ENCODE results near the gene TMEM245. TPM values are rescaled to one million over a fixed set of nuclear protein-coding genes. Genes with fewer than 3 reads are reported as not detected.
A peak's percentile ranks its signal among the peaks of the same experiment; 100 is the strongest.

The TMEM245 gene
- total and polyA plus RNA-seq, 2 experiments from 2014 or later: 20.8 to 30.2 TPM

- H3K27me3 ChIP-seq (replicated peaks; ENCODE audit: insufficient read depth): no peaks in the 10 kb centered on the region
- peaks cover 41% of the 10 kb centered on the region for H3K4me1 ChIP-seq (ENCODE audit: insufficient read depth)
- H3K79me2 ChIP-seq (ENCODE audit: insufficient read depth): no peaks in the 10 kb centered on the region
- no peaks in the 10 kb centered on the region for H3K9me2 ChIP-seq (ENCODE audit: insufficient read depth)
- no peak overlapping the region for H3K9ac ChIP-seq
- 87 to 90% methylated on average over 4 of the region's 4 CpGs for WGBS, 2 experiments (ENCODE audit: low coverage in 1 of 2, low lambda C conversion rate in 2 of 2, missing lambda C conversion rate in 2 of 2)
- no peak overlapping the region for H3K27ac ChIP-seq
- no peak overlapping the region for H3K4me3 ChIP-seq
- DNase-seq: no peak
- H3F3A ChIP-seq (ENCODE audit: insufficient read depth): peaks cover 29% of the 10 kb centered on the region
- H2AFZ ChIP-seq: no peak overlapping the region
- TF ChIP-seq EZH2phosphoT487 (IDR thresholded peaks at IDR 0.05; ENCODE audit: insufficient read depth, low read depth) (no peak), EZH2 (IDR thresholded peaks at IDR 0.05; ENCODE audit: insufficient read depth, poor library complexity, severe bottlenecking) (no peak)
- peaks cover 10% of the 10 kb centered on the region; the same call in 1 of the 2 replicates for H3K36me3 ChIP-seq (ENCODE audit: low read depth)
- no peak overlapping the region for H3K4me2 ChIP-seq (ENCODE audit: unreplicated experiment)
- no peaks in the 10 kb centered on the region for H3K9me3 ChIP-seq (ENCODE audit: low read depth)
- in situ Hi-C loops (cut with MboI): no loop called here
- no peaks in the 10 kb centered on the region for H4K20me1 ChIP-seq (ENCODE audit: insufficient read depth)
Measured at GRCh38 chr9:109037946-109038715, 81.6 kb downstream of the TMEM245 start.

DNA sequence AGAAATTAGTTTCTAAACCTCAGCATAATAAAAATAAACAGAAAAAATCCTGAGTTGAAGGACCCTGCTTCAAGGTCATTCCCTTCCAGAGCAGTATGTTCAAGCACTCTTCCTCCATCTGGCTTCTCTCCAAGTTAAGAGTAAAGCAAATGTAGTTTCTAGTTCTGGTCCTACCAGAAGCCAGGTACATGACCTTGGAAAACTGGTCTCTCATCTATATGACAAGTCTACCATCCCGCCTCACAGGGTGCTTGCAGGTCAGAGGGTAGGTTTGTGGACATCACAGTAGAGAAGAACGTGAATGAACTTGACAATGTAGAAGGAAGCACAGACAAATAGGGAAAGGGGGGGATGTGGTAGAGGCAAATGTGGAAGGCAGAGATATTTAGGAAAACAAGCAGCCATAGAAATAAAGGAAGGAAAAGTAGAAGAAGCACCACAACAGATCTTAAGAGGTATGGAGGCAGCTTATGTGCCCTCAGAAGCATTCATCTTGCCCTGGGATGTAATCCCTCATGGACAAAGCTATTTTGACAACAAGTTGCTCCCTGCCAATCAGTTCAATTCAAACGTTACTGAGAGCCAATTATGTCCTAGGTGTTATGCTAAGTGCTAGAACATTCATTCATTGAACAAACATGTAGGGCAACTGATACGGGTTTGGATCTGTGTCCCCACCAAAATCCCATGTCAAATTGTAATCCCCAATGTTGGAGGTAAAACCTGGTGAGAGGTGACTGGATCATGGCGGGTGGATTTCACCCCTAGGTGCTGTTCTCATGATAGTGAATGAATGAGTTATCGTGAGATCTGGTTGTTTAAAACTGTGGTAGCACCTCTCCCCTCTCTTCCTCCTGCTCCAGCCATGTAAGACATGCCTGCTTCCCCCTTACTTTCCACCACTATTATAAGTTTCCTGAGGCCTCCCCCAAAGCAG is 82.7 kb downstream of the TMEM245 start:
- TF ChIP-seq EZH2 (IDR thresholded peaks at IDR 0.05; ENCODE audit: insufficient read depth, poor library complexity, severe bottlenecking) (no peak), EZH2phosphoT487 (IDR thresholded peaks at IDR 0.05; ENCODE audit: insufficient read depth, low read depth) (no peak)
- Histone ChIP-seq H4K20me1 (ENCODE audit: insufficient read depth) (no peaks in the 10 kb centered on the region), H3K27me3 (replicated peaks; ENCODE audit: insufficient read depth) (no peaks in the 10 kb centered on the region), H3K4me3 (no peak overlapping the region), H3K9ac (no peak overlapping the region), H3K9me3 (ENCODE audit: low read depth) (no peaks in the 10 kb centered on the region), H3K79me2 (ENCODE audit: insufficient read depth) (no peaks in the 10 kb centered on the region), H3K36me3 (ENCODE audit: low read depth) (peaks cover 1% of the 10 kb centered on the region; the same call in 1 of the 2 replicates), H3F3A (ENCODE audit: insufficient read depth) (peaks cover 29% of the 10 kb centered on the region), H3K9me2 (ENCODE audit: insufficient read depth) (no peaks in the 10 kb centered on the region), H3K27ac (peak overlapping the region; percentile 43; the same call in 1 of the 2 replicates), H3K4me1 (ENCODE audit: insufficient read depth) (peaks cover 41% of the 10 kb centered on the region), H3K4me2 (ENCODE audit: unreplicated experiment) (peak overlapping the region; percentile 45), H2AFZ (no peak overlapping the region)
- no peak for DNase-seq
- in situ Hi-C loops (cut with MboI): no loop called here
- WGBS, 2 experiments (ENCODE audit: low coverage in 1 of 2, low lambda C conversion rate in 2 of 2, missing lambda C conversion rate in 2 of 2): 77 to 81% methylated on average over 6 of the region's 6 CpGs

DNA sequence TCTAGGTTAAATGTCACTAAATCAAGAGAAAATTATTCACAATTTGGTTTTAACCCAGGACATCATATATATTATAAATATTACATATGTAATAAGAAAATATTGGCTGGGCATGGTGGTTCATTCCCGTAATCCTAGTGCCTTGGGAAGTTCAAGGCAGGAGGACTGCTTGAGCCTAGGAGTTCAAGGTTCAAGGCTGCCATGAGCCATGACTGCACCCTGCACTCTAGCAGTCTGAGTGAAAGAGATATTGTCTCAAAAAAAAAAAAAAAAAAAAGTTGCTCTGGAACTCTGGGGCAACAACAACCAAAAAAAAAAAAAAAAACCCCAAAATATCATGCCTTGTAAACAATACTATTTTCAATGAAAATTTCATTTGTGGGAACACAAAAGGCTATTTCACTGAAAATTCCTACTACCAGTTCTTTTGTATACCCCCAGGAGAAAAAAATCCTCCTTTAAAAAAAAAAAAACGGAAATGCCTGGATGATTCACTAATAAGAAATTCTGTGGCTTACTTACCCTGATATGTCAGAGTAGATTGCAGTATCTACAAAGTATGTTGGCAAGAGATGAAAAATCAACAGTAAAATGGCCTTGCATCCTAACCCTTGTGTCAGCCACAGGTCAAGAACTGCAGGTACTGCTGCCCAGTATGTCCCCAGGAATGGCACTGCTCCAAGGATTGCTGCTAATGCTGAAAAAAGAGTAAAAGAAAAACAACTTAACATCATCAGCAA is 83.9 kb downstream of the TMEM245 start:
- no peak overlapping the region for H3K9ac ChIP-seq
- WGBS, 2 experiments (ENCODE audit: low coverage in 1 of 2, low lambda C conversion rate in 2 of 2, missing lambda C conversion rate in 2 of 2): 39 to 48% methylated on average over 2 of the region's 2 CpGs
- no peaks in the 10 kb centered on the region for H3K9me3 ChIP-seq (ENCODE audit: low read depth)
- 0 out of 2 replicates have a peak overlapping the region, but pooled peaks have one; percentile 19 for H3K4me3 ChIP-seq
- H3K79me2 ChIP-seq (ENCODE audit: insufficient read depth): no peaks in the 10 kb centered on the region
- peak overlapping the region; percentile 45 for H3K4me2 ChIP-seq (ENCODE audit: unreplicated experiment)
- no peaks in the 10 kb centered on the region for H3K27me3 ChIP-seq (replicated peaks; ENCODE audit: insufficient read depth)
- H2AFZ ChIP-seq: no peak overlapping the region
- H3K4me1 ChIP-seq (ENCODE audit: insufficient read depth): peaks cover 41% of the 10 kb centered on the region
- TF ChIP-seq EZH2 (IDR thresholded peaks at IDR 0.05; ENCODE audit: insufficient read depth, poor library complexity, severe bottlenecking) (no peak), EZH2phosphoT487 (IDR thresholded peaks at IDR 0.05; ENCODE audit: insufficient read depth, low read depth) (no peak)
- H3K27ac ChIP-seq: peak overlapping the region; percentile 43
- peak; percentile 82 for DNase-seq
- no peaks in the 10 kb centered on the region for H4K20me1 ChIP-seq (ENCODE audit: insufficient read depth)
- H3K9me2 ChIP-seq (ENCODE audit: insufficient read depth): no peaks in the 10 kb centered on the region
- H3F3A ChIP-seq (ENCODE audit: insufficient read depth): peaks cover 36% of the 10 kb centered on the region
- in situ Hi-C loops (cut with MboI): no loop called here
- no peaks in the 10 kb centered on the region; the same call in 1 of the 2 replicates for H3K36me3 ChIP-seq (ENCODE audit: low read depth)

Data from GM23248 (cell line).